ENCODE measurements around the gene WIPF1.

WIPF1 gene

DNA sequence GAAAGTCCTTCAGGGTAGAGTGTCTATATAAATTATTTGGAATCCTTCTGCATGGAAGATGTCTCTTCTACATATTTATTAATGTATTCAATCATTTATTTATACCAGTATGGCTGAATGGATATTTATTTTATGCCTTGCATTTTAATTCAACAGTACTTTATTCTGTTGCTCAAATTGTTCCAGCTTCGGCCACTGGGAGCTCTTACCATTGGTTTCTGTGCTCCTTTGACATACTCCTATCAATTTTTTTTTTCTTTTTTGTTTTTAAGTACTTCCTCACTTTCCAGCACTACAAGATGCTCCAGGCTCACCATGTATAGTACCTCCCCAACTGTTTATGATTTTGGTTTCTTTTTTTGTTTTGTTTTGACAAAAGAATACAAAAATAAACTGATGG lies 39.4 kb upstream of the WIPF1 start:
- TF ChIP-seq, protein P1, sequence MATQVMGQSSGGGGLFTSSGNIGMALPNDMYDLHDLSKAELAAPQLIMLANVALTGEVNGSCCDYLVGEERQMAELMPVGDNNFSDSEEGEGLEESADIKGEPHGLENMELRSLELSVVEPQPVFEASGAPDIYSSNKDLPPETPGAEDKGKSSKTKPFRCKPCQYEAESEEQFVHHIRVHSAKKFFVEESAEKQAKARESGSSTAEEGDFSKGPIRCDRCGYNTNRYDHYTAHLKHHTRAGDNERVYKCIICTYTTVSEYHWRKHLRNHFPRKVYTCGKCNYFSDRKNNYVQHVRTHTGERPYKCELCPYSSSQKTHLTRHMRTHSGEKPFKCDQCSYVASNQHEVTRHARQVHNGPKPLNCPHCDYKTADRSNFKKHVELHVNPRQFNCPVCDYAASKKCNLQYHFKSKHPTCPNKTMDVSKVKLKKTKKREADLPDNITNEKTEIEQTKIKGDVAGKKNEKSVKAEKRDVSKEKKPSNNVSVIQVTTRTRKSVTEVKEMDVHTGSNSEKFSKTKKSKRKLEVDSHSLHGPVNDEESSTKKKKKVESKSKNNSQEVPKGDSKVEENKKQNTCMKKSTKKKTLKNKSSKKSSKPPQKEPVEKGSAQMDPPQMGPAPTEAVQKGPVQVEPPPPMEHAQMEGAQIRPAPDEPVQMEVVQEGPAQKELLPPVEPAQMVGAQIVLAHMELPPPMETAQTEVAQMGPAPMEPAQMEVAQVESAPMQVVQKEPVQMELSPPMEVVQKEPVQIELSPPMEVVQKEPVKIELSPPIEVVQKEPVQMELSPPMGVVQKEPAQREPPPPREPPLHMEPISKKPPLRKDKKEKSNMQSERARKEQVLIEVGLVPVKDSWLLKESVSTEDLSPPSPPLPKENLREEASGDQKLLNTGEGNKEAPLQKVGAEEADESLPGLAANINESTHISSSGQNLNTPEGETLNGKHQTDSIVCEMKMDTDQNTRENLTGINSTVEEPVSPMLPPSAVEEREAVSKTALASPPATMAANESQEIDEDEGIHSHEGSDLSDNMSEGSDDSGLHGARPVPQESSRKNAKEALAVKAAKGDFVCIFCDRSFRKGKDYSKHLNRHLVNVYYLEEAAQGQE (IDR thresholded peaks at IDR 0.05; ENCODE audit: insufficient read depth in 1 of 2, low read depth in 2 of 2, low read length in 2 of 2): no peak
- TF ChIP-seq FOXP2 (optimal IDR thresholded peaks at IDR 0.05; ENCODE audit: borderline replicate concordance, extremely low read depth, extremely low read length, insufficient read depth) (no peak), SIN3A (IDR thresholded peaks at IDR 0.05; ENCODE audit: borderline replicate concordance, insufficient read depth, low read length) (no peak), TAF1 (IDR thresholded peaks at IDR 0.05; ENCODE audit: borderline replicate concordance, insufficient read depth, low read length) (no peak), POLR2AphosphoS5 (IDR thresholded peaks at IDR 0.05; ENCODE audit: low read depth, low read length) (no peak)

DNA sequence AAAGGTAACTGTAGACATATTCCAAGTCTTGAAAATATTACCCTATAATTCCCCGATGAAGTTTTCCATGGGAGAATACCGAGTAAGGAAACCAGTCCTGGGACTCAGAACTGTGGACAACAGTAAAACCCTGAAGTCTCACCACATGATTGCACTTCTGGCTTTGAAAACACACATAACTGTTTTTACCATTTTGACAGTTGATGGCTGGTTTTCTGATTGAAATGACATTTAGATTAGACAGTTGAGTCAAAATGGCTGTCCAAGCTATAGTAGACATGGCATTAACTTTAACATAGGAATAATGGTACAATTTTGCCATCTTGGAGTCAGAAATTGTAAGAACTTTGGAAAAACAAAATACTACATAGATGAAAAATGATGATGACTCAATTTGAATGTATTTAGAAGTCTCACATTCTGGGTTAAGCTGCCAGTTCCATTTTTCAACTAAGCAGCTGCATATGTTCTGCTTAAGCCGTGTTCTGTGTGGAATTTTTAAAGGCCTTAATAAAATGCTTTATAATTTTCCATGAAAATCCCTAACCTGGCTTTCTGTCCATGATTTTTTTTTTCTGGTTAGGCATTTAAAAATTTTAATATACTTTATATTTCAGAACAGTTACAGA lies 38.3 kb upstream of the WIPF1 start:
- TF ChIP-seq FOXP2 (optimal IDR thresholded peaks at IDR 0.05; ENCODE audit: borderline replicate concordance, extremely low read depth, extremely low read length, insufficient read depth) (no peak), SIN3A (IDR thresholded peaks at IDR 0.05; ENCODE audit: borderline replicate concordance, insufficient read depth, low read length) (no peak), POLR2AphosphoS5 (IDR thresholded peaks at IDR 0.05; ENCODE audit: low read depth, low read length) (no peak), TAF1 (IDR thresholded peaks at IDR 0.05; ENCODE audit: borderline replicate concordance, insufficient read depth, low read length) (no peak)
- TF ChIP-seq, protein P1 (IDR thresholded peaks at IDR 0.05; ENCODE audit: insufficient read depth in 1 of 2, low read depth in 2 of 2, low read length in 2 of 2): no peak

DNA sequence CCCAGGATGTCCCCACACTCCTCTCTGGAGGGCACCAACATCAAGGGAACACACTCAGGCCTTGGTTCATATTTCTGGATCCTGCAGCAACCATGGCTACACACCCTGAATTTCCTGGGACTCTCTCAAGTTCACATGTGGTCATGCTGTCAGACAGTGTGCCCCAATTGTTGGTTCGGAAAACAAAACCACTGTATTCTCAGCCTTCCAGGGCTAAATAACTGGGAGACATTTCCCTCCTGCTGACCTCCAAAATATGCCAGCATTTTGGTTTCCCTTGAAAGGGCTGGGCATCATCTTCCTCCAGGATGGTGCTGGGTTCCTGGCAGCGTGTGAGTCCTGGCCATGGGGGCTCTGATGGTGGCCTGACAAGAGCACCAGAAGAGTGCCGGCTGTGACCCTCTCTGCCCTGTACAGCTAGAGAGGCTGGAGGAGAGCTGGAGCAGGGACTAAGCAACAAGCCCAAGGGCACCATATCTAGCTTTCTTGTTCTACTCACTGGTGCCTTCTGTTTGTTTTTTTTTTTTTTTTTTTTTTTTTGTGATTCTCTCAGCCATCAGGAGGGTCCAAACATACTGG lies 37.5 kb upstream of the WIPF1 start:
- TF ChIP-seq SIN3A (IDR thresholded peaks at IDR 0.05; ENCODE audit: borderline replicate concordance, insufficient read depth, low read length) (no peak), TAF1 (IDR thresholded peaks at IDR 0.05; ENCODE audit: borderline replicate concordance, insufficient read depth, low read length) (no peak)

- TF ChIP-seq FOXP2 (optimal IDR thresholded peaks at IDR 0.05; ENCODE audit: borderline replicate concordance, extremely low read depth, extremely low read length, insufficient read depth) (no peak), TAF1 (IDR thresholded peaks at IDR 0.05; ENCODE audit: borderline replicate concordance, insufficient read depth, low read length) (no peak), SIN3A (IDR thresholded peaks at IDR 0.05; ENCODE audit: borderline replicate concordance, insufficient read depth, low read length) (no peak), POLR2AphosphoS5 (IDR thresholded peaks at IDR 0.05; ENCODE audit: low read depth, low read length) (no peak)
- TF ChIP-seq, protein P1 (IDR thresholded peaks at IDR 0.05; ENCODE audit: insufficient read depth in 1 of 2, low read depth in 2 of 2, low read length in 2 of 2): no peak
These were observed 36.8 kb upstream of the WIPF1 start for GRCh38 chr2:174634130-174635014.

- TF ChIP-seq SIN3A (IDR thresholded peaks at IDR 0.05; ENCODE audit: borderline replicate concordance, insufficient read depth, low read length) (no peak), FOXP2 (optimal IDR thresholded peaks at IDR 0.05; ENCODE audit: borderline replicate concordance, extremely low read depth, extremely low read length, insufficient read depth) (no peak), TAF1 (IDR thresholded peaks at IDR 0.05; ENCODE audit: borderline replicate concordance, insufficient read depth, low read length) (no peak), POLR2AphosphoS5 (IDR thresholded peaks at IDR 0.05; ENCODE audit: low read depth, low read length) (no peak)
- TF ChIP-seq, protein P1 (IDR thresholded peaks at IDR 0.05; ENCODE audit: insufficient read depth in 1 of 2, low read depth in 2 of 2, low read length in 2 of 2): no peak
These were observed 36.0 kb upstream of the WIPF1 start for GRCh38 chr2:174633623-174633930.

Measured in PFSK-1 (cell line).